KMS-11 (cell line): ENCODE measurements around the gene FCN1.
"Not testable (repeated sequence)": the region's sequence is repeated elsewhere in the genome, so short reads cannot be mapped to it uniquely, and the experiment has no call there.

Experiments used
- H2AFZ ChIP-seq: fragments of 200-600 bp; sonication (generic); 2 replicates; pipeline ENCODE4 v1.6.1; 2016; ENCODE audit warnings: antibody characterized with exemption, mixed run types, low read depth
- H3K27ac ChIP-seq: fragments of 200-600 bp; sonication (generic); 2 replicates; pipeline ENCODE4 v1.6.1; 2016; ENCODE audit warnings: mild to moderate bottlenecking, mixed run types
- H3K27me3 ChIP-seq: fragments of 200-600 bp; sonication (generic); 2 replicates; pipeline ENCODE4 v1.6.1; 2017; ENCODE audit warnings: mild to moderate bottlenecking, low read depth, mixed run types, moderate library complexity; ENCODE audit not compliant: insufficient read depth
- H3K36me3 ChIP-seq: fragments of 200-600 bp; sonication (generic); 2 replicates; pipeline ENCODE4 v1.6.1; 2017; ENCODE audit warnings: mild to moderate bottlenecking, mixed run types; ENCODE audit not compliant: insufficient read depth
- H3K4me1 ChIP-seq: fragments of 200-600 bp; sonication (generic); 2 replicates; pipeline ENCODE4 v1.6.1; 2016; ENCODE audit warnings: mild to moderate bottlenecking, low read depth, mixed run types; ENCODE audit not compliant: poor library complexity, severe bottlenecking
- H3K4me2 ChIP-seq: fragments of 200-600 bp; sonication (generic); 2 replicates; pipeline ENCODE4 v1.7.0; 2016; ENCODE audit warnings: mild to moderate bottlenecking, mixed run types
- H3K4me3 ChIP-seq: fragments of 200-600 bp; sonication (generic); IDR thresholded peaks from 2 replicates; pipeline ENCODE4 v1.6.1; 2017; ENCODE audit warnings: low read depth, low read length, mixed read lengths; ENCODE audit not compliant: insufficient read depth
- H3K79me2 ChIP-seq: fragments of 200-600 bp; sonication (generic); 2 replicates; pipeline ENCODE4 v1.6.1; 2016; ENCODE audit warnings: low read depth, mixed run types; ENCODE audit not compliant: insufficient read depth
- H3K9ac ChIP-seq: fragments of 200-600 bp; sonication (generic); 2 replicates; pipeline ENCODE4 v1.6.1; 2016; ENCODE audit warnings: mild to moderate bottlenecking, mixed run types
- H4K20me1 ChIP-seq: fragments of 200-600 bp; sonication (generic); 2 replicates; pipeline ENCODE4 v1.6.1; 2016; ENCODE audit warnings: mild to moderate bottlenecking, mixed run types; ENCODE audit not compliant: insufficient read depth
- CTCF ChIP-seq: fragments of 200-600 bp; sonication (generic); conservative IDR thresholded peaks from 2 replicates; pipeline ENCODE4 v1.6.1; 2017; ENCODE audit warnings: low read depth, mild to moderate bottlenecking, antibody characterized with exemption, low read length, moderate library complexity, mixed read lengths

Gene FCN1

GRCh38 chr9:134959126-134959970 lies 41.6 kb upstream of the FCN1 start:
- H3K27me3 ChIP-seq: peaks cover 2% of the 10 kb centered on the region; the same call in 1 of the 2 replicates
- no peak for TF ChIP-seq CTCF

GRCh38 chr9:134957945-134958227 lies 40.2 kb upstream of the FCN1 start:
- Histone ChIP-seq H3K4me3 (no peak overlapping the region), H3K4me2 (no peak overlapping the region), H3K4me1 (no peaks in the 10 kb centered on the region), H3K9ac (no peak overlapping the region), H3K27me3 (no peaks in the 10 kb centered on the region; the same call in 1 of the 2 replicates), H2AFZ (no peak overlapping the region), H3K36me3 (no peaks in the 10 kb centered on the region), H3K79me2 (no peaks in the 10 kb centered on the region), H3K27ac (no peak overlapping the region), H4K20me1 (no peaks in the 10 kb centered on the region)
- no peak for TF ChIP-seq CTCF

More at GRCh38 chr9:134959126-134959970, 41.6 kb upstream of the FCN1 start:
- H3K4me1 ChIP-seq: no peaks in the 10 kb centered on the region
- H3K27ac ChIP-seq: no peak overlapping the region
- H4K20me1 ChIP-seq: no peaks in the 10 kb centered on the region
- H3K4me2 ChIP-seq: no peak overlapping the region
- no peak overlapping the region for H2AFZ ChIP-seq
- H3K79me2 ChIP-seq: no peaks in the 10 kb centered on the region
- H3K9ac ChIP-seq: no peak overlapping the region
- no peak overlapping the region for H3K4me3 ChIP-seq
- no peaks in the 10 kb centered on the region for H3K36me3 ChIP-seq

GRCh38 chr9:134957165-134957944 lies 39.6 kb upstream of the FCN1 start:
- Histone ChIP-seq H3K9ac (no peak overlapping the region), H3K36me3 (no peaks in the 10 kb centered on the region), H3K4me1 (no peaks in the 10 kb centered on the region), H3K79me2 (no peaks in the 10 kb centered on the region), H2AFZ (no peak overlapping the region), H4K20me1 (no peaks in the 10 kb centered on the region), H3K27me3 (no peaks in the 10 kb centered on the region; the same call in 1 of the 2 replicates), H3K4me2 (no peak overlapping the region), H3K27ac (no peak overlapping the region), H3K4me3 (no peak overlapping the region)
- TF ChIP-seq CTCF: no peak

- H3K36me3 ChIP-seq, H3K4me2 ChIP-seq, H2AFZ ChIP-seq, H4K20me1 ChIP-seq, H3K27ac ChIP-seq, H3K4me3 ChIP-seq, H3K9ac ChIP-seq, H3K79me2 ChIP-seq, H3K4me1 ChIP-seq, H3K27me3 ChIP-seq: not testable (repeated sequence)
These were observed 38.7 kb upstream of the FCN1 start for GRCh38 chr9:134956387-134956786.

GRCh38 chr9:134955801-134956200 lies 38.1 kb upstream of the FCN1 start:
- H3K4me3 ChIP-seq: no peak overlapping the region
- no peak overlapping the region for H3K9ac ChIP-seq
- H3K27me3 ChIP-seq: peaks cover 6% of the 10 kb centered on the region; the same call in 1 of the 2 replicates
- no peak overlapping the region for H2AFZ ChIP-seq
- H3K36me3 ChIP-seq: no peaks in the 10 kb centered on the region
- no peak overlapping the region for H3K4me2 ChIP-seq
- no peak for TF ChIP-seq CTCF
- H3K4me1 ChIP-seq: no peaks in the 10 kb centered on the region
- no peaks in the 10 kb centered on the region for H4K20me1 ChIP-seq
- H3K27ac ChIP-seq: no peak overlapping the region
- no peaks in the 10 kb centered on the region for H3K79me2 ChIP-seq
